DOHH2 (cell line): ENCODE data around the gene TGM6.

Experiments
- H3F3A ChIP-seq: fragments of 200-600 bp; sonication (generic), shearing (Covaris generic); 2 replicates; pipeline ENCODE4 v1.6.0; 2016; ENCODE audit warnings: antibody characterized with exemption, mild to moderate bottlenecking; ENCODE audit not compliant: control insufficient read depth, insufficient read depth
- H3K27ac ChIP-seq: fragments of 200-600 bp; sonication (generic); 2 replicates; pipeline ENCODE4 v1.5.1; 2014; ENCODE audit warnings: low read depth, mild to moderate bottlenecking, low read length, moderate library complexity
- H3K27me3 ChIP-seq: fragments of 200-600 bp; sonication (generic); 2 replicates; pipeline ENCODE4 v1.6.1; 2014; ENCODE audit warnings: mild to moderate bottlenecking, low read length, mixed read lengths; ENCODE audit not compliant: control insufficient read depth
- H3K36me3 ChIP-seq: fragments of 200-600 bp; sonication (generic); 2 replicates; pipeline ENCODE4 v1.6.1; 2014; ENCODE audit warnings: mild to moderate bottlenecking, low read length, moderate library complexity, mixed read lengths; ENCODE audit not compliant: control insufficient read depth
- H3K4me1 ChIP-seq: fragments of 200-600 bp; sonication (generic); 2 replicates; pipeline ENCODE4 v1.6.1; 2014; ENCODE audit warnings: mild to moderate bottlenecking, low read length, mixed read lengths; ENCODE audit not compliant: control insufficient read depth
- H3K4me2 ChIP-seq: fragments of 200-600 bp; sonication (generic); 2 replicates; pipeline ENCODE4 v1.6.0; 2014; ENCODE audit warnings: mild to moderate bottlenecking, low read length, moderate library complexity
- H3K4me3 ChIP-seq: fragments of 200-600 bp; sonication (generic); 2 replicates; pipeline ENCODE4 v1.5.1; 2014; ENCODE audit warnings: mild to moderate bottlenecking, low read length, mixed read lengths
- H3K79me2 ChIP-seq: fragments of 200-600 bp; sonication (generic); 2 replicates; pipeline ENCODE4 v1.6.1; 2014; ENCODE audit warnings: mild to moderate bottlenecking, low read length, mixed read lengths; ENCODE audit not compliant: control insufficient read depth
- H3K9me2 ChIP-seq: fragments of 200-600 bp; sonication (generic); replicated peaks from 2 replicates; pipeline ENCODE4 v1.6.1; 2014; ENCODE audit warnings: mild to moderate bottlenecking, low read length, mixed read lengths; ENCODE audit not compliant: control insufficient read depth
- H3K9me3 ChIP-seq: fragments of 200-600 bp; sonication (generic); 2 replicates; pipeline ENCODE4 v1.6.1; 2014; ENCODE audit warnings: antibody characterized with exemption, low read length, mixed read lengths; ENCODE audit not compliant: control insufficient read depth, insufficient read depth
- H4K20me1 ChIP-seq: fragments of 200-600 bp; sonication (generic); 2 replicates; pipeline ENCODE4 v1.6.0; 2014; ENCODE audit warnings: low read depth, mild to moderate bottlenecking, antibody characterized with exemption, low read length, moderate library complexity; ENCODE audit not compliant: control insufficient read depth, insufficient read depth
- EZH2phosphoT487 ChIP-seq: fragments of 200-600 bp; sonication (generic); IDR thresholded peaks from 2 replicates; pipeline ENCODE4 v1.6.1; 2017; ENCODE audit warnings: borderline replicate concordance, mild to moderate bottlenecking, antibody characterized with exemption, low read length, moderate library complexity, mixed read lengths
- TF ChIP-seq, protein P1 (sequence below): fragments of 200-600 bp; sonication (generic); IDR thresholded peaks from one replicate; pipeline ENCODE4 v1.5.1; 2014; ENCODE audit warnings: antibody characterized with exemption, mild to moderate bottlenecking, low read depth, low read length; ENCODE audit not compliant: poor library complexity, severe bottlenecking

The TGM6 gene

DNA sequence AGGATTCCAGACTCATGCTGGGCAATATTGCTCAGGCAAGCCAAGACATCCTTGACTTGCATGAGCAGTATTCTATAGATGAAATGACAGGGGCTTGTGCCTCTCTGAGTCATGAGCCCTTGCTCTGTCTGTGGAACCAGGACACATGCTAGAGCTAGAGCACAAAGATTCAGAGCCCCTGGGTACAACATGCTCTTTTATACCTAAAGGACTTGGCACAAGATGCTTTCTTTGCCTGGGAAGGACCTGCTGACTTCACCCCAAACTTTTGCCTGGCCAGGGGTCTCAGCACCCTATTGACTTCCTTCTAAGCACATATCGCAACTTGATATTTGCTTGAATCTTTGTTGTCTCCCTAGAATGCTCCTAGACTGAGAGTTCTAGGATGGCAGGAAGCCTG lies 27.4 kb downstream of the TGM6 start:
- Histone ChIP-seq H3K36me3 (no peaks in the 10 kb centered on the region), H3K79me2 (no peaks in the 10 kb centered on the region), H3K9me2 (no peaks in the 10 kb centered on the region), H3K27ac (no peak overlapping the region), H3K4me1 (no peaks in the 10 kb centered on the region), H3F3A (no peaks in the 10 kb centered on the region), H3K4me2 (no peak overlapping the region), H3K4me3 (no peak overlapping the region), H4K20me1 (no peaks in the 10 kb centered on the region), H3K9me3 (no peaks in the 10 kb centered on the region), H3K27me3 (peaks cover 3% of the 10 kb centered on the region; the same call in 1 of the 2 replicates)
- TF ChIP-seq, protein P1, sequence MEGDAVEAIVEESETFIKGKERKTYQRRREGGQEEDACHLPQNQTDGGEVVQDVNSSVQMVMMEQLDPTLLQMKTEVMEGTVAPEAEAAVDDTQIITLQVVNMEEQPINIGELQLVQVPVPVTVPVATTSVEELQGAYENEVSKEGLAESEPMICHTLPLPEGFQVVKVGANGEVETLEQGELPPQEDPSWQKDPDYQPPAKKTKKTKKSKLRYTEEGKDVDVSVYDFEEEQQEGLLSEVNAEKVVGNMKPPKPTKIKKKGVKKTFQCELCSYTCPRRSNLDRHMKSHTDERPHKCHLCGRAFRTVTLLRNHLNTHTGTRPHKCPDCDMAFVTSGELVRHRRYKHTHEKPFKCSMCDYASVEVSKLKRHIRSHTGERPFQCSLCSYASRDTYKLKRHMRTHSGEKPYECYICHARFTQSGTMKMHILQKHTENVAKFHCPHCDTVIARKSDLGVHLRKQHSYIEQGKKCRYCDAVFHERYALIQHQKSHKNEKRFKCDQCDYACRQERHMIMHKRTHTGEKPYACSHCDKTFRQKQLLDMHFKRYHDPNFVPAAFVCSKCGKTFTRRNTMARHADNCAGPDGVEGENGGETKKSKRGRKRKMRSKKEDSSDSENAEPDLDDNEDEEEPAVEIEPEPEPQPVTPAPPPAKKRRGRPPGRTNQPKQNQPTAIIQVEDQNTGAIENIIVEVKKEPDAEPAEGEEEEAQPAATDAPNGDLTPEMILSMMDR: no peak
- TF ChIP-seq EZH2phosphoT487: no peak

GRCh38 chr20:2416541-2417212 lies 36.0 kb downstream of the TGM6 start:
- Histone ChIP-seq H3K27ac (no peak overlapping the region), H3K27me3 (peaks cover 5% of the 10 kb centered on the region; the same call in 1 of the 2 replicates), H3K4me3 (no peak overlapping the region), H3K79me2 (no peaks in the 10 kb centered on the region), H3F3A (no peaks in the 10 kb centered on the region), H4K20me1 (no peaks in the 10 kb centered on the region), H3K36me3 (no peaks in the 10 kb centered on the region), H3K4me2 (no peak overlapping the region), H3K9me3 (no peaks in the 10 kb centered on the region), H3K9me2 (no peaks in the 10 kb centered on the region), H3K4me1 (no peaks in the 10 kb centered on the region)
- TF ChIP-seq, protein P1: no peak
- TF ChIP-seq EZH2phosphoT487: no peak

DNA sequence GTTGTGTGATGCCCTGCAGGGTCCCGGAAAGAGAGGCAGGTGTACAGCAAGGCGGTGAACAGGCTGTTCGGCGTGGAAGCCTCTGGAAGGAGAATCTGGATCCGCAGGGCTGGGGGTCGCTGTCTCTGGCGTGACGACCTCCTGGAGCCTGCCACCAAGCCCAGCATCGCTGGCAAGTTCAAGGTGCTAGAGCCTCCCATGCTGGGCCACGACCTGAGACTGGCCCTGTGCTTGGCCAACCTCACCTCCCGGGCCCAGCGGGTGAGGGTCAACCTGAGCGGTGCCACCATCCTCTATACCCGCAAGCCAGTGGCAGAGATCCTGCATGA lies 36.5 kb downstream of the TGM6 start:
- H3K27ac ChIP-seq: no peak overlapping the region
- H3K27me3 ChIP-seq: peaks cover 5% of the 10 kb centered on the region; the same call in 1 of the 2 replicates
- no peaks in the 10 kb centered on the region for H4K20me1 ChIP-seq
- no peaks in the 10 kb centered on the region for H3F3A ChIP-seq
- TF ChIP-seq, protein P1: no peak
- no peak for TF ChIP-seq EZH2phosphoT487
- H3K4me2 ChIP-seq: no peak overlapping the region
- H3K79me2 ChIP-seq: no peaks in the 10 kb centered on the region
- no peaks in the 10 kb centered on the region for H3K36me3 ChIP-seq
- H3K9me3 ChIP-seq: no peaks in the 10 kb centered on the region
- no peaks in the 10 kb centered on the region for H3K9me2 ChIP-seq
- H3K4me1 ChIP-seq: no peaks in the 10 kb centered on the region
- no peak overlapping the region for H3K4me3 ChIP-seq
